Activated CD4-positive, CD25-positive, alpha-beta regulatory T cell treated with anti-CD3 and anti-CD28 coated beads, Interleukin-2, amount 50 U/mL, for 16 hours (primary cell): ENCODE results near the gene JMJD7.

Source experiments
- DNase-seq: peaks from one replicate; pipeline ENCODE4 v3.0.0-alpha.2; 2020; ENCODE audit warnings: low read depth, low spot score

Gene JMJD7

GRCh38 chr15:41827880-41828806, at the start of gene JMJD7:
Gene JMJD7, plus strand, starts transcription at chr15:41828092. Its CDS starts 33 bp downstream, at chr15:41828125.
- peak; percentile 91 for DNase-seq

- no peak for DNase-seq
These were observed 49.4 kb upstream of the JMJD7 start for GRCh38 chr15:41778521-41778920.

- DNase-seq, result no peak
These were observed 48.2 kb upstream of the JMJD7 start for GRCh38 chr15:41779662-41780157.

GRCh38 chr15:41780266-41780665, 47.6 kb upstream of the JMJD7 start:
- DNase-seq, result no peak

GRCh38 chr15:41780727-41781126, 47.2 kb upstream of the JMJD7 start:
- DNase-seq, result no peak

- no peak for DNase-seq
These were observed 45.3 kb upstream of the JMJD7 start for GRCh38 chr15:41782371-41783282.

- no peak for DNase-seq
These were observed 44.6 kb upstream of the JMJD7 start for GRCh38 chr15:41783296-41783695.

- DNase-seq, result no peak
These were observed 39.6 kb upstream of the JMJD7 start for GRCh38 chr15:41788262-41788661.

- DNase-seq, result no peak
These were observed 38.7 kb upstream of the JMJD7 start for GRCh38 chr15:41789236-41789635.

GRCh38 chr15:41789662-41790061, 38.2 kb upstream of the JMJD7 start:
- no peak for DNase-seq

- no peak for DNase-seq
These were observed 37.7 kb upstream of the JMJD7 start for GRCh38 chr15:41790169-41790568.

- no peak for DNase-seq
These were observed 36.9 kb upstream of the JMJD7 start for GRCh38 chr15:41790756-41791546.

- no peak for DNase-seq
These were observed 36.4 kb upstream of the JMJD7 start for GRCh38 chr15:41791547-41791937.

- no peak for DNase-seq
These were observed 35.8 kb upstream of the JMJD7 start for GRCh38 chr15:41792000-41792637.

GRCh38 chr15:41794081-41794480, 33.8 kb upstream of the JMJD7 start:
- no peak for DNase-seq

- no peak for DNase-seq
These were observed 31.7 kb upstream of the JMJD7 start for GRCh38 chr15:41795996-41796856.

GRCh38 chr15:41797201-41797944, 30.5 kb upstream of the JMJD7 start:
- no peak for DNase-seq

GRCh38 chr15:41798607-41799487, 29.0 kb upstream of the JMJD7 start:
- DNase-seq, result no peak
